ENCODE results near the gene FOSB.
"Not testable (repeated sequence)": the region's sequence is repeated elsewhere in the genome, so short reads cannot be mapped to it uniquely, and the experiment has no call there.

FOSB gene

DNA sequence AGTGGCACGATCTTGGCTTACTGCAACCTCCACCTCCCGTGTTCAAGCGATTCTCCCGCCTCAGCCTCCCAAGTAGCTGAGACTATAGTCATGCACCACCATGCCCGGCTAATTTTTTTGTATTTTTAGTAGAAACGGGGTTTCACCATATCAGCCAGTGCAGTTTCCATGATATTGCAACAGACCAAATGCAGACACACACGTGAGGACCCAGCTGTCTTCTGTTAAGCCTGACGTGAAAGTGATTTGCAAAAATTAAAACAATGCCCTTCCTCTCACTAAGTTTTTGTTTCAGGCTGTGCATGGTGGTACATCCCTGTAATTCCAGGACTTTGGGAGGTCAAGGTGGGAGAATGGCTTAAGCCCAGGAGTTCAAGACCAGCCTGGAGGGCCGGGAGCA, 36.8 kb upstream of the FOSB start:
- H3K27me3 ChIP-seq (ENCODE audit: insufficient read depth, low read length); H2AFZ ChIP-seq (ENCODE audit: low read depth, low read length); H3K36me3 ChIP-seq (ENCODE audit: insufficient read depth, low read length); H3K9me3 ChIP-seq (ENCODE audit: low read length); H3K4me3 ChIP-seq (ENCODE audit: low read length); H3K4me1 ChIP-seq (ENCODE audit: insufficient read depth, low read length): not testable (repeated sequence)

DNA sequence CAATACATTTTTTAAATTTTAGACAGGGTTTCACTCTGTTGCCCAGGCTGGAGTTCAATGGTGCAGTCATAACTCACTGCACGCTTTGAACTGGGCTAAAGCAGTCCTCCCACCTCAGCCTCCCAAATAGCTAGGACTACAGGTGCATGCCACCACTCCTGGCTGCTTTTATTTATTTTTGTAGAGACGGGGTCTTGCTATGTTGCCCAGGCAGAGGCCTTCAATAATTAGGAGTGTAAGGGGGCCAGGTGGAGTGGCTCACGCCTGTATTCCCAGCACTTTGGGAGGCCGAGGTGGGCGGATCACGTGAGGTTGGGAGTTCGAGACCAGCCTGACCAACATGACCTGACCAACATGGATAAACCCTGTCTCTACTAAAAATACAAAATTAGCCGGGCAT, 35.3 kb upstream of the FOSB start:
- H3K36me3 ChIP-seq (ENCODE audit: insufficient read depth, low read length); H3K27me3 ChIP-seq (ENCODE audit: insufficient read depth, low read length): not testable (repeated sequence)

DNA sequence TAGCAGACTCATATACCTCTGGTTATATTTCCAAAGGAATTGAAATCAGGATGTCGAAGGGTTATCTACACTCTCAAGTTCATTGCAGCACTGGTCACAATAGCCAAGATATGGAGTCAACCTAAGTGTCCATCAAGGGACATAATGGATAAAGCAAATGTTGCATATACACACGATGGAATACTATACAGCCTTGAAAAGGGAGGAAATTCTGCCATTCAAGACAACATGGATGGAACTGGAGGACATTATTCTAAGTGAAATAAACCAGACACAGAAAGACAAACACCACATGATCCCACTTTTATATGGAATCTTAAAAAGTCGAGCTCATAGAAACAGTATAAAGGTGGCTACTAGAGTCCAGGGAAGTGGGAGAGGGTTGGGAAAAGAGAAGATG, 30.5 kb upstream of the FOSB start:
- no peak overlapping the region for H2AFZ ChIP-seq (ENCODE audit: low read depth, low read length)
- H3K36me3 ChIP-seq (ENCODE audit: insufficient read depth, low read length) = no peaks in the 10 kb centered on the region
- H3K9me3 ChIP-seq (ENCODE audit: low read length) = no peaks in the 10 kb centered on the region
- H3K4me1 ChIP-seq (ENCODE audit: insufficient read depth, low read length) = peaks cover 6% of the 10 kb centered on the region
- no peaks in the 10 kb centered on the region for H3K27me3 ChIP-seq (ENCODE audit: insufficient read depth, low read length)
- H3K4me3 ChIP-seq (ENCODE audit: low read length) = no peak overlapping the region

More for the DNA sequence above, 35.3 kb upstream of the FOSB start:
- H3K4me1 ChIP-seq (ENCODE audit: insufficient read depth, low read length); H2AFZ ChIP-seq (ENCODE audit: low read depth, low read length); H3K9me3 ChIP-seq (ENCODE audit: low read length); H3K4me3 ChIP-seq (ENCODE audit: low read length): not testable (repeated sequence)

DNA sequence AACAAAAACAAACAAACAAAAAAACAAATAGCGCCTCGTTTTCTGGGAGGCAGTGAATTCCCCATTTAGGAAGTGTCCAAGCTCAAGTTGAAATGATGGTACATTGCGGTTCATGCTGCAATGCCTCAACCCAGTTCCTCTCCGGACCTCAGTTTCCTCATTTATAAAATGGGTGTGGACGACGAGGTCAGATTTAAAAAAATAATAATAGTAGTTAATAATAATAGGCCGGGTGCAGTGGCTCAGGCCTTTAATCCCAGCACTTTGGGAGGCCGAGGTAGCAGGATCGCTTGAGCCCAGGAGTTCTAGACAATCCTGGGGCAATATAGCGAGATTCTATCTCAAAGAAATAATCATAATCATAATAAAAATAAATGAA, 28.6 kb upstream of the FOSB start:
- Histone ChIP-seq H2AFZ (ENCODE audit: low read depth, low read length) (peak overlapping the region; percentile 95), H3K9me3 (ENCODE audit: low read length) (no peaks in the 10 kb centered on the region), H3K4me1 (ENCODE audit: insufficient read depth, low read length) (peaks cover 16% of the 10 kb centered on the region), H3K27me3 (ENCODE audit: insufficient read depth, low read length) (no peaks in the 10 kb centered on the region), H3K4me3 (ENCODE audit: low read length) (peak overlapping the region; percentile 57), H3K36me3 (ENCODE audit: insufficient read depth, low read length) (no peaks in the 10 kb centered on the region)

DNA sequence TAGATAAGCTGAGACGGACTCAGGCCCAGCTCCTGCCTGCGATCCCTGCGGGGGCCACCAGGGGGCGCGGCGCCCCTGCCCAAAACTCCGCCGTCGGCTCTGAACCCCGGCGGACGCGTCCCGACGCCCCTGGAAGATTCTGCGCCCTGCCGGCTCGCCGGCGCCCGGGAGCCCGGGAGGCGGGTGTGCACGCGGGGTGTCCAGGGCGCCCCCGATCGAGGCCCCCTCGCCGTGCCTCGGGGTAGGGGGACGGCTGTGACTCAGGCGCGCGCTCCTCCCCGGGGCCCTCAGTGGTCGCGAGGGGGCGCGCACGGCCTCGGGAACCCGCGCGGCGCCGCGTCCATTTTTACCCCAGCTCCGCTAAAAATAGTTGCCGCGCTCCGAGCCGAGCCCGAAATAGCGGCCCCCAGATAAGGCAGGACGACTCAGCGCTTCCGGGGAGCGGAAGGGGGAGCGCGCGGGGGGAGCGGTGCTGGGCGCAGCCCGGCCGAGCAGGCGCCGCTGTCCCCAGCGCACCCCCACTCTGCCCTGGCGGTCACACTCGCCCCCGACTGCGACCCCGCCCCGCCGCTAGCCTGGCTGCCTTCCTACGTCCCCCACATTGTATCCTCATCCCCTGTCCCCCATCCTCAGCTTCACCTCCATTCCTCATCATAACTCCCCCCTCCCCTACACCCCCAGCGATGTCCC, 28.1 kb upstream of the FOSB start:
- peak overlapping the region; percentile 57 for H3K4me3 ChIP-seq (ENCODE audit: low read length)
- H3K27me3 ChIP-seq (ENCODE audit: insufficient read depth, low read length) = no peaks in the 10 kb centered on the region
- peak overlapping the region; percentile 95 for H2AFZ ChIP-seq (ENCODE audit: low read depth, low read length)
- peaks cover 20% of the 10 kb centered on the region for H3K4me1 ChIP-seq (ENCODE audit: insufficient read depth, low read length)
- H3K9me3 ChIP-seq (ENCODE audit: low read length) = no peaks in the 10 kb centered on the region
- H3K36me3 ChIP-seq (ENCODE audit: insufficient read depth, low read length) = no peaks in the 10 kb centered on the region

DNA sequence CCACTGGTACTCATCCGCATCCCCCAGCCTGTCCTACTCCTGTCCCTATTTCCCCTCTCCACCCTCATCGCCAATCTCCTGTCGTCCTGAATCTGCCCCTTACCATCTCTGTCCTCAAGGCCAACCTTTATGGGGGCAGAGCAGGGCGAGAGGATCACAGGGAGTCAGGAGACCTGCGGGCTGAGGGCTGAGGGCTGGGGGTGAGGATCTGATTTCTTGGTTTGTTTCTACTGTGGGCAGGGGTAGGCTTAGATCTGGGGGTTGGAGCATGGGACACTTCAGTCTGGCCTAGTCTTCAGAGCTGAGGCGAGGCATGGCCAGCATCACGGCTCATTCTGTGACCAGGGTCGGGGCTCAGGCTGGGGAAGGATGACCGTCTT, 27.5 kb upstream of the FOSB start:
- Histone ChIP-seq H3K4me3 (ENCODE audit: low read length) (peak overlapping the region; percentile 57), H3K27me3 (ENCODE audit: insufficient read depth, low read length) (no peaks in the 10 kb centered on the region), H3K4me1 (ENCODE audit: insufficient read depth, low read length) (peaks cover 22% of the 10 kb centered on the region), H2AFZ (ENCODE audit: low read depth, low read length) (peak overlapping the region; percentile 95), H3K36me3 (ENCODE audit: insufficient read depth, low read length) (no peaks in the 10 kb centered on the region), H3K9me3 (ENCODE audit: low read length) (no peaks in the 10 kb centered on the region)

DNA sequence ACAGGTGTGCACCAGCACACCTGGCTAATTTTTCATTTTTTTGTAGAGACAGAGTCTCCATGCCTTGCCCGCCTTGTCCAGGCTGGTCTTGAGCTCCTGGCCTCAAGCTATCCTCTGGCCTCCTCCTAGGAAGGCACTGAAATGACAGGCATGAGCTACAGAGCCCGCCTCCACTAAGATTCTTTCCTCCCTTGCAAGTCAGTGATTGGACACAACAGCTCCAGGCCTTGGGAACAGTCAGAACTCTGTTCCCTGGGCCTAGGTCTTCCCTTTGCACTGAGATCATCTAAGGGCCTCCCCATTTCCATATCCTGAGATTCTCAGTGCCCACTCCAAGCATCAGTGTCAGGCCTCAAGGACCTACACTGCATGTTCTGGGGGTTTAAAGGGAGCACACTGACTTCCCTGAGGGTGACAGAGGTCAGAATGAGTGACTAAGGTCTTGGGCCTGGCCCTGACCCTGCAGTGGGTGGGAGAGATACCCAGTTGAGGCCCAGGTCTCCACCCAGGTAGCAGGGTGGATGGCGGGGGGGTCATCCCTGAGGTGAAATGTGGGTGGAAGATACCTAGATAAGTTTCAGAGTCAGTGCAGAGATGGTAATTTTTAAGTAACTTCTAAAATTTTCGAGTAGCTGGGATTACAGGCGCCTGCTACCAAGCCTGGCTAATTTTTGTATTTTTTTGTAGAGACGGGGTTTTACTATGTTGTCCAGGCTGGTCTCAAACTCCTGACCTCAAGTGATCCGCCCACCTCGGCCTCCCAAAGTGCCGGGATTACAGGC, 26.7 kb upstream of the FOSB start:
- Histone ChIP-seq H3K4me3 (ENCODE audit: low read length) (no peak overlapping the region), H3K27me3 (ENCODE audit: insufficient read depth, low read length) (no peaks in the 10 kb centered on the region), H3K36me3 (ENCODE audit: insufficient read depth, low read length) (no peaks in the 10 kb centered on the region), H3K4me1 (ENCODE audit: insufficient read depth, low read length) (peaks cover 22% of the 10 kb centered on the region), H2AFZ (ENCODE audit: low read depth, low read length) (no peak overlapping the region), H3K9me3 (ENCODE audit: low read length) (no peaks in the 10 kb centered on the region)

DNA sequence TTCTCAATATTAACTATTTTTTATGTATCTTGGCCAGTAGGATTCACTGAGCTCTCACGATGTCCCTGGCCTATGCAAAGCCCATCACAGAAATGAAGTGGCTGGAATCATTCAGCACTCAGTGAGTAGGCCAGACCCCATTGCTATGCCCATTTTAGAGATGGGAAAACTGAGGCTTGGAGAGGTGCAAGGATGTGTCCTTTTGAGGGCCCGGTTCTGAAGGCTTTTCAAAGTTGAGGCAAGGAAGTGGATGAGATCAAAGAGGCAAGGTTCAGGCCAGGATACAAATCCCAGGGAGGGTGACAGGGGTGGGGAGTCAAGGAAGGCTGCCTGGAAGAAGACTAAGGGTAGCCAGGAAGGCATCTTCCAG, 25.4 kb upstream of the FOSB start:
- Histone ChIP-seq H3K36me3 (ENCODE audit: insufficient read depth, low read length) (no peaks in the 10 kb centered on the region), H3K27me3 (ENCODE audit: insufficient read depth, low read length) (no peaks in the 10 kb centered on the region), H3K9me3 (ENCODE audit: low read length) (no peaks in the 10 kb centered on the region)

DNA sequence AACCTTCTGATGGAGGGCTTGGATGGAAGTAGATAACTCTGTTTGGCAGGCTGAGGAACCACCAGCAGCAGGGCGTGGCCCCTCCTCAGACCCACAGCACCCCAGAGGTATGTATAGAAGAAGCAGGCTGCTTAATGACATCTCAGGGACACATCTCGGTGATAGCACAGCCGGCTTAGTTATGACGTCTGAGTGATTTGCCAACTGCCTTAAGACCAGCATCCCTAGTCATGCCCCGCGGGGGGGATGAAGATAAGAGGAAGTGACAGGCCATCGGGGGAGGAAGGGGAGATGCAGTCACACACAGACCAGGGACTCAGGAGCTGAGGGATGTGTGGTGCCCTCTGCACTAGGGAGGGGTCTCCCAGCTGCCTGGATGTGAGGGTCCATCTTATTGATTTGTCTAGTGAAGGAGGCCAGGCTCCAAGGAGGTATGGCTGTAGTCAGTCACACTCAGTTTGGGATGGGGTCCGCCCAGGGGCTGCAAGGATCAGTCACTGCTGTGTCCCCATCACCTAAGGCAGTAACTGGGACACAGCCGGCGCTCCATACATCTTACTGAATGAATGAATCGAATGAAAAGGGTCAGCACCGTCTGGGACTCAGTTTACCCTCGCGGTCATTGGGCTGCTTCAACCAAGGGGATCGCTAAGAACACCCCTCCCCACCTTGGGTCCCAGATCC, 24.9 kb upstream of the FOSB start:
- peaks cover 22% of the 10 kb centered on the region for H3K4me1 ChIP-seq (ENCODE audit: insufficient read depth, low read length)
- H3K36me3 ChIP-seq (ENCODE audit: insufficient read depth, low read length) = no peaks in the 10 kb centered on the region
- H3K4me3 ChIP-seq (ENCODE audit: low read length) = peak overlapping the region; percentile 69
- H3K9me3 ChIP-seq (ENCODE audit: low read length) = no peaks in the 10 kb centered on the region
- no peak overlapping the region for H2AFZ ChIP-seq (ENCODE audit: low read depth, low read length)
- no peaks in the 10 kb centered on the region for H3K27me3 ChIP-seq (ENCODE audit: insufficient read depth, low read length)

More for the DNA sequence above, 25.4 kb upstream of the FOSB start:
- no peak overlapping the region for H2AFZ ChIP-seq (ENCODE audit: low read depth, low read length)
- no peak overlapping the region for H3K4me3 ChIP-seq (ENCODE audit: low read length)
- H3K4me1 ChIP-seq (ENCODE audit: insufficient read depth, low read length) = peaks cover 22% of the 10 kb centered on the region

DNA sequence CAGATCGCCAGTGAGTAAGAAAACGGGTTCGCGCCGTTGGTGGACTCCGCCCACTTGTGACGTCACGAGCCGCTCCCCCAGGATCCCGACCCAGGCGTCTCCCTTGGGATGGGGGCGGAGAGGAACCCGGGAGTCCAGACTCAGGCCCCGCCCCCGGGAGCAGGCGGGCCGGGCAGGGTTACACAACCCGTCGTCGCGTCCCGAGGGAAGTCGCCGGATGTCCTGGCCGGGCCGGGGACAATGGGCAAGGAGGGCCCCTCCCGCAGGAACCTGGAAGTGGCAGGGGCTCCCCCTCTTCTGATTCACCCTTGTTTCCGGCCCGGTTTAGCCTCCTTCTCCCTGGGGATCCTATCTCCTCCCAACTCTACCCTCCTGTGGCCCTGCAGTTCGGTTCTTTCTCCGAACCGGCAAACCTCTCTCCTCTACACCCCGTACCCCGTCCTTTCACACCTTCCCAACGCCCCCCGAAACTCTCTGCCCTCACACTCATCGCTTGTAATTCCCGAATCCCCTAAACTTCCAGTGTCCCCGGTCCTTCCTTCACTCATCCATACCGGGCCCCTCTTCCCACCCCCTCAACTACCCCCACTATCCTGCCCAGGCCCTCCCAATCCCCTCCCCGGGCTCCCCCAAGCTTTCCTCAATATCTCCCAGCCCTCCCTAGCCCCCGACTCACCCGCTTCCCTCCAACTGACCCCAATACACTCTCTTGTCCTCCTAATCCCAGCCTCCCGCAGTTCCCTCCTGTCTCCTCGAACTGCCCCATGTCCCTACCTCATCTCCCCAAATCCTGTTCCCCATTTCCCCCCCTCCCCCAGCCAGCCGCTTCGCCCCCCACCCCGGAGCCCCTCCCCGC, 24.1 kb upstream of the FOSB start:
- no peaks in the 10 kb centered on the region for H3K27me3 ChIP-seq (ENCODE audit: insufficient read depth, low read length)
- H3K9me3 ChIP-seq (ENCODE audit: low read length) = no peaks in the 10 kb centered on the region
- no peaks in the 10 kb centered on the region for H3K36me3 ChIP-seq (ENCODE audit: insufficient read depth, low read length)
- H3K4me3 ChIP-seq (ENCODE audit: low read length) = peak overlapping the region; percentile 69
- peak overlapping the region; percentile 41 for H2AFZ ChIP-seq (ENCODE audit: low read depth, low read length)
- peaks cover 22% of the 10 kb centered on the region for H3K4me1 ChIP-seq (ENCODE audit: insufficient read depth, low read length)

DNA sequence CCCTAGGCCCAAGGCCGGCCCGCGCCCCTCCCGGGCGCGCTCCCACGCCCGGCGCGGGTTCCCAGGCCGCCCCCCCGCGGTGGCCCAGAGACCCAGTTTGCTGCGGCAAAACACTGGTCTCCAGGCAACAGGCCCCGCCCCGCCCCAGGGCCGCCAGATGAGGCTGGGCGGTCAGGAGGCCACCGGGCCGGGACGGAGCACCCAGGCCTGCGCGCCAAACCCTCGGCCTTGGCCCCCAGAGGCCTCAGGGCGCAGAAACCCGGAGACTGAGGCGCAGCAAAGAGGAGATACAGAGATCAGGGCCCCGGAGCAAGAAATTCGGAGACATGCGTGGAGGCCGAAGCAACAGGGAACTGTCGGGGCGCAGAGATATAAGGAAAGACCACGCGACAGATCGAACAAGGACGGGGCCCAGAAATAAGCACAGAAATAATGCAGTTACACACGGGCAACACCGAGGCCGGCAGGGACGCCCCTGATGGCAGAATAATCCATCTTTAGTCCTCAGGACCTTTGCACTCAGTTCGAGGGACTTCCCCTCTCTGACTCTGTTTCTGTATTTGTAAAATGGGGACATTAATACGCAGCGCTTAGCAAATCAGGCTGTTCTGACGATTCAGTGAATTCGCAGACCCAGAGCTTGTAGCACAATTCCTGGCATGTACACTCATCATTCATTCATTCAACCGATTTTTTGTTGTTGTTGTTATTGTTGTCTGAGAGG, 23.3 kb upstream of the FOSB start:
- H3K4me3 ChIP-seq (ENCODE audit: low read length) = peak overlapping the region; percentile 31
- no peaks in the 10 kb centered on the region for H3K9me3 ChIP-seq (ENCODE audit: low read length)
- H3K27me3 ChIP-seq (ENCODE audit: insufficient read depth, low read length) = no peaks in the 10 kb centered on the region
- no peaks in the 10 kb centered on the region for H3K36me3 ChIP-seq (ENCODE audit: insufficient read depth, low read length)
- H2AFZ ChIP-seq (ENCODE audit: low read depth, low read length) = no peak overlapping the region
- peaks cover 22% of the 10 kb centered on the region for H3K4me1 ChIP-seq (ENCODE audit: insufficient read depth, low read length)

DNA sequence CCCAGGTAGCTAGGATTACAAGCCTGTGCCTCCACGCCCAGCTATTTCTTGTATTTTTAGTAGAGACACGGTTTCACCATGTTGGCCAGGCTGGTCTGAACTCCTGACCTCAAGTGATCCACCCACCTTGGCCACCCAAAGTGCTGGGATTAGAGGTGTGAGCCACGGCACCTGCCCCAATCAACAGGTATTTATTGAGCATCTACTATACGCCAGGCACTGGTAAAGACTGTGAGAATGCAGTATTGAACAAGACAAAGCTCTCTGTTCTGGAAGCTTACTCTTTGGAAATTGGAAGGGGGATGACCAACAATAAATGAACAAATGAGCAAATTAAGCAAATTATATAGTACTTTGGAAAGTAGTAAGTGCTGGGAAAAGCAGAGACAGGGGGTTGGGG, 22.7 kb upstream of the FOSB start:
- H3K27me3 ChIP-seq (ENCODE audit: insufficient read depth, low read length) = no peaks in the 10 kb centered on the region
- no peak overlapping the region for H3K4me3 ChIP-seq (ENCODE audit: low read length)
- H3K9me3 ChIP-seq (ENCODE audit: low read length) = no peaks in the 10 kb centered on the region
- no peak overlapping the region for H2AFZ ChIP-seq (ENCODE audit: low read depth, low read length)
- peaks cover 24% of the 10 kb centered on the region for H3K4me1 ChIP-seq (ENCODE audit: insufficient read depth, low read length)
- no peaks in the 10 kb centered on the region for H3K36me3 ChIP-seq (ENCODE audit: insufficient read depth, low read length)
